ENCODE measurements around the gene ZBTB24. TPM values are rescaled to one million over a fixed set of nuclear protein-coding genes. Genes with fewer than 3 reads are reported as not detected.

The ZBTB24 gene
- total RNA-seq, 1 donor from 2014 or later, result 2.6 TPM

- intact Hi-C loops (cut with micrococcal nuclease), result no loop called here
- H3K27me3 ChIP-seq (ENCODE audit: low read depth), result no peaks in the 10 kb centered on the region
- H3K4me3 ChIP-seq, result no peak overlapping the region
- H3K27ac ChIP-seq (replicated peaks), result no peak overlapping the region
- no peaks in the 10 kb centered on the region for H3K9me3 ChIP-seq (replicated peaks)
- DNase-seq, result no peak
- no peak for TF ChIP-seq CTCF (IDR thresholded peaks at IDR 0.05; ENCODE audit: borderline replicate concordance)
- H3K4me1 ChIP-seq, result peaks cover 16% of the 10 kb centered on the region
- H3K36me3 ChIP-seq, result peaks cover 14% of the 10 kb centered on the region
Observed at GRCh38 chr6:109449795-109450673, 33.0 kb downstream of the ZBTB24 start.

GRCh38 chr6:109449064-109449794 lies 33.8 kb downstream of the ZBTB24 start:
- H3K36me3 ChIP-seq, result peaks cover 21% of the 10 kb centered on the region
- H3K4me3 ChIP-seq, result no peak overlapping the region
- peaks cover 8% of the 10 kb centered on the region for H3K4me1 ChIP-seq
- DNase-seq, result no peak
- H3K27ac ChIP-seq (replicated peaks), result no peak overlapping the region
- intact Hi-C loops (cut with micrococcal nuclease), result no loop called here
- TF ChIP-seq CTCF (IDR thresholded peaks at IDR 0.05; ENCODE audit: borderline replicate concordance), result no peak
- no peaks in the 10 kb centered on the region for H3K27me3 ChIP-seq (ENCODE audit: low read depth)
- no peaks in the 10 kb centered on the region for H3K9me3 ChIP-seq (replicated peaks)

DNA sequence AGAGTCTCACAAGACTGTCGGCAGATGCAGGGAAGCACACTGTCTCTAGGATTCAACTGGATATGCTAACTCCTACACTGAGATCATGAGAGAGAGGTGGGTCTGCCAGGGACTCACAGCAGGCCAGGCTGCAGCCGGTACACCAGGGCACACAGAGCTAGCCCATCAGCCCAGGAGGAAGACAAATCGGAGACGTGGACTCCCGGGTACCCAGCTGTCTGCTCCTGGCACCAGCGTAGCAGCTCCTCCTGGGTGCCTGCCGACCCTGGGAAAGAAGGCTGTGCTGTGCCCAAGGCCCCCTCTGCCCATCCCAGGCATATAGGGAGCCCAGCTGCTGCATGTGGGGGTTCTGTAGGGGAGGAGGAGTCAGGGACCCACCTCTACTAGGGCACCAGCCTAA lies 34.4 kb downstream of the ZBTB24 start:
- peaks cover 27% of the 10 kb centered on the region for H3K36me3 ChIP-seq
- H3K9me3 ChIP-seq (replicated peaks), result no peaks in the 10 kb centered on the region
- no peaks in the 10 kb centered on the region for H3K27me3 ChIP-seq (ENCODE audit: low read depth)
- no peak for DNase-seq
- no peak overlapping the region for H3K4me3 ChIP-seq
- no peak for TF ChIP-seq CTCF (IDR thresholded peaks at IDR 0.05; ENCODE audit: borderline replicate concordance)
- intact Hi-C loops (cut with micrococcal nuclease), result no loop called here
- no peak overlapping the region for H3K27ac ChIP-seq (replicated peaks)
- peaks cover 2% of the 10 kb centered on the region for H3K4me1 ChIP-seq

DNA sequence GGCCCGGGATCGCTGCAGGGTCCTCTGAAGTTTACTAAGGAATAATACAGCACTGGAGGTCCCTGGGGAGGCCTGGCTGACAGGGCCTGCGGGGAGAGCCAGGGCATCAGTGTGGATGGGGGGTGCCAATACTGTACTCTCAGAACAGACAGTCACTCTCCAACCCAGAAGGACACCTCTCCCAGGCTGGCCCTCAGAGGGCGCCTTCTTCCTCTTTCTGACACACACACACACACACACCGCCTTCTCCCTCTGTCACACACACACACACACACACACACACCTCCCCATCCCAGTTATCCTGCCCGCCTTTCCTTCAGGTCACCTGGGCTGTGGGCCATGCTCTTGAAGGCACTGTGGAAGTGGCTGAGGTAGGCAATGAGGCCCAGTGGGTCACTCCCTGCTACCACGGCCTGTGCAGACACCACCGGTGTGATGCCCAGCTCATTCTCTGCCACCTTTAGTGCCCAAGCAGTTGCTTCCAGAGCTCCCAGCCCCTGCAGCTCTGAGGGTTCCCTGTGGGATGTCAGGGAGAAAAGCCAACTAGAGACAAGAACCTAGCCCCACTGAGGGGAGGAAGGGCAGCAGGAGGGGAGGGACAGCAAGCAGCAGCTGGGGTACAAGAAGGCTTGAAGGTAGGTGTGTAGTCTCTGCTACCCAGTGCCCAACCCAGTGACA lies 35.0 kb downstream of the ZBTB24 start:
- TF ChIP-seq CTCF (IDR thresholded peaks at IDR 0.05; ENCODE audit: borderline replicate concordance), result no peak
- intact Hi-C loops (cut with micrococcal nuclease), result no loop called here
- Histone ChIP-seq H3K27ac (replicated peaks) (no peak overlapping the region), H3K27me3 (ENCODE audit: low read depth) (no peaks in the 10 kb centered on the region), H3K36me3 (peaks cover 30% of the 10 kb centered on the region), H3K9me3 (replicated peaks) (no peaks in the 10 kb centered on the region), H3K4me3 (no peak overlapping the region), H3K4me1 (no peaks in the 10 kb centered on the region)
- no peak for DNase-seq

DNA sequence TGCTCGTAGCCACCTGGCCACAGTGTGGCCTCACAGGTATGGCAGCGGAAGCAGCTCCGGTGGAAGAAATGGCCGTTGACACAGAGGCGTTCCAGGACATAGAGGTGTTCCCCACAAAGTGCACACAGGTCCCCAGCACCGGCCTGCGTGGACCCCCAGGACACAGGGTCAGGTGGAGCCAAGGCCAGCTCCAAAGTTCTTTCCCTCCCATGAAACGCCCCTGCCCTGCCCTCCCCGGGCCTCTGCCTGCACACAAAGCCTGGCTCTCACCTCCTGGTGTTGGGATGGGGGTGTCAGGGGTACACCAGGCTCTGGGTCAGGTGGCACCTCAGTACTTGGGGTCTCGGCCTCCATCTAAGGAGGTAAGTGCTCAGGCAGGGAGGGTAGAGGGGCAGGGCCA lies 35.9 kb downstream of the ZBTB24 start:
- Histone ChIP-seq H3K27me3 (ENCODE audit: low read depth) (no peaks in the 10 kb centered on the region), H3K4me1 (peaks cover 2% of the 10 kb centered on the region), H3K27ac (replicated peaks) (no peak overlapping the region), H3K36me3 (peaks cover 30% of the 10 kb centered on the region), H3K4me3 (no peak overlapping the region), H3K9me3 (replicated peaks) (no peaks in the 10 kb centered on the region)
- no peak for TF ChIP-seq CTCF (IDR thresholded peaks at IDR 0.05; ENCODE audit: borderline replicate concordance)
- intact Hi-C loops (cut with micrococcal nuclease), result no loop called here
- DNase-seq, result no peak

Measured in left ventricle myocardium inferior (tissue), 1 donor.